ENCODE results near the gene SURF4.
"Not testable (repeated sequence)": the region's sequence is repeated elsewhere in the genome, so short reads cannot be mapped to it uniquely, and the experiment has no call there.

Gene SURF4

GRCh38 chr9:133396952-133397351 lies 21.1 kb upstream of the SURF4 start:
- 35 to 39% methylated on average over 14 of the region's 14 CpGs for WGBS, 2 experiments (ENCODE audit: insufficient coverage in 2 of 2)

DNA sequence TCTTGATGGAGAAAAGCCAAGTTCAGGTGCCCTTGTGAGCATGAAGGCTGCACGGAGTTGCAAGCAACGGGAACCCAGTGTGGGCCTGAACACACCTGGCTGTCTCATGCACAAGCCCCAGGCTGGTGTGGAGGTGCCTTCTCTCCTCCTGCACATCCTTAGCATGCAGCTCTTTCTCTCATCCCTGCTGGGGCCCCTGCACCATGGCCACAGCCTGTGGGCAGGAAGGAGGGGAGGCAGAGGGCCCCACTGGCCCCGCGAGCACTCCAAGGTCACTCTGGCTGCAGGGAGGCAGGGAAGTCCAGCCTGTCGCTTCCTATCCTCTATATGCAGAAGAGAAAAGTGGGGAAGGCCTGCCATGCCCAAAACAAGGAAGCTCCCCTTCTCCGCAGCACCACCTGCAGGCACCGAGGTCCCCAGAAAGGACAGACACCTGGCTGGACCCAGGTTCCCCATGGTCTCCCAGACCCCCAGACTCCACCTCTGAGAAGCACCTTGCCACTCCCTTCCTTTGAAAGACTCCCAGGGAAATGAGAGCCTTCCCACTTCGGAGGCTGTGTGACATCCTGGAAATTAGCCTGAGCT lies 18.9 kb upstream of the SURF4 start:
- Histone ChIP-seq H3K4me1 (ENCODE audit: control insufficient read depth, insufficient read depth, low read length, poor library complexity, severe bottlenecking) (no peaks in the 10 kb centered on the region), H3K27ac (ENCODE audit: low read depth, low read length, severe bottlenecking) (no peak overlapping the region), H3K36me3 (ENCODE audit: control insufficient read depth, insufficient read depth, low read length) (no peaks in the 10 kb centered on the region), H3K4me3 (ENCODE audit: extremely low read depth, insufficient read depth, low read length, poor library complexity, severe bottlenecking) (no peak overlapping the region), H3K9me3 (ENCODE audit: control insufficient read depth, low read length) (peaks cover 4% of the 10 kb centered on the region)
- WGBS, 2 experiments (ENCODE audit: insufficient coverage in 2 of 2), result 56 to 75% methylated on average over 6 to 7 of the region's 8 CpGs

More at GRCh38 chr9:133396952-133397351, 21.1 kb upstream of the SURF4 start:
- Histone ChIP-seq H3K4me3 (ENCODE audit: extremely low read depth, insufficient read depth, low read length, poor library complexity, severe bottlenecking) (no peak overlapping the region), H3K27ac (ENCODE audit: low read depth, low read length, severe bottlenecking) (no peak overlapping the region), H3K4me1 (ENCODE audit: control insufficient read depth, insufficient read depth, low read length, poor library complexity, severe bottlenecking) (no peaks in the 10 kb centered on the region), H3K9me3 (ENCODE audit: control insufficient read depth, low read length) (no peaks in the 10 kb centered on the region), H3K36me3 (ENCODE audit: control insufficient read depth, insufficient read depth, low read length) (no peaks in the 10 kb centered on the region)

DNA sequence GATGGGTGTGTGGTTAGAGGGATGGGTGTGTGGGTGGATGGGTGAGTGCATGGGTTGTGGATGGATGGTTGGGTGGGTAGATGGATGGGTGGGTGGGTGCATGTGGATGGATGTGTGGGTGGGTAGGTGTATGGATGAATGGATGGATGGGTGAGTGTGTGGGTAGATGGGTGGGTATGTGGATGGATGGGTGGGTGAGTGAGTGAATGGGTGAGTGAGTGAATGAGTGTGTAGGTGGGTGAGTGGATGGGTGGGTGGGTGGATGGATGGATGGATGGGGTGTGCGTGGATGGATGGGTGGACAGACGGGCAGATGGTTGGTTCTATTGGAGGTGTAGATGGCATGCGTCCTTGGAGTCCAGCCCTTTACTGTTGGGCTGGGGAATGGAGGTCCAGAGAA lies 17.5 kb upstream of the SURF4 start:
- peaks cover 4% of the 10 kb centered on the region for H3K9me3 ChIP-seq (ENCODE audit: control insufficient read depth, low read length)
- no peak overlapping the region for H3K4me3 ChIP-seq (ENCODE audit: extremely low read depth, insufficient read depth, low read length, poor library complexity, severe bottlenecking)
- H3K4me1 ChIP-seq (ENCODE audit: control insufficient read depth, insufficient read depth, low read length, poor library complexity, severe bottlenecking), result no peaks in the 10 kb centered on the region
- 83 to 92% methylated on average over 2 to 3 of the region's 3 CpGs for WGBS, 2 experiments (ENCODE audit: insufficient coverage in 2 of 2)
- H3K27ac ChIP-seq (ENCODE audit: low read depth, low read length, severe bottlenecking), result no peak overlapping the region
- no peaks in the 10 kb centered on the region for H3K36me3 ChIP-seq (ENCODE audit: control insufficient read depth, insufficient read depth, low read length)

GRCh38 chr9:133392308-133392707 lies 16.4 kb upstream of the SURF4 start:
- H3K4me3 ChIP-seq (ENCODE audit: extremely low read depth, insufficient read depth, low read length, poor library complexity, severe bottlenecking); H3K9me3 ChIP-seq (ENCODE audit: control insufficient read depth, low read length); H3K27ac ChIP-seq (ENCODE audit: low read depth, low read length, severe bottlenecking); H3K4me1 ChIP-seq (ENCODE audit: control insufficient read depth, insufficient read depth, low read length, poor library complexity, severe bottlenecking); H3K36me3 ChIP-seq (ENCODE audit: control insufficient read depth, insufficient read depth, low read length): not testable (repeated sequence)
- 92 to 94% methylated on average over 3 of the region's 3 CpGs for WGBS, 2 experiments (ENCODE audit: insufficient coverage in 2 of 2)

DNA sequence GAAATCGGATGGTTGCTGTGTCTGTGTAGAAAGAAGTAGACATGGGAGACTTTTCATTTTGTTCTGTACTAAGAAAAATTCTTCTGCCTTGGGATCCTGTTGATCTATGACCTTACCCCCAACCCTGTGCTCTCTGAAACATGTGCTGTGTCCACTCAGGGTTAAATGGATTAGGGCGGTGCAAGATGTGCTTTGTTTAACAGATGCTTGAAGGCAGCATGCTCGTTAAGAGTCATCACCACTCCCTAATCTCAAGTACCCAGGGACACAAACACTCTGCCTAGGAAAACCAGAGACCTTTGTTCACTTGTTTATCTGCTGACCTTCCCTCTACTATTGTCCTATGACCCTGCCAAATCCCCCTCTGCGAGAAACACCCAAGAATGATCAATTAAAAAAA lies 15.6 kb upstream of the SURF4 start:
- H3K9me3 ChIP-seq (ENCODE audit: control insufficient read depth, low read length); H3K4me3 ChIP-seq (ENCODE audit: extremely low read depth, insufficient read depth, low read length, poor library complexity, severe bottlenecking); H3K4me1 ChIP-seq (ENCODE audit: control insufficient read depth, insufficient read depth, low read length, poor library complexity, severe bottlenecking); H3K36me3 ChIP-seq (ENCODE audit: control insufficient read depth, insufficient read depth, low read length); H3K27ac ChIP-seq (ENCODE audit: low read depth, low read length, severe bottlenecking): not testable (repeated sequence)
- no CpG with 5 or more reads among the region's 4 CpGs for whole genome bisulfite sequencing, 2 experiments (ENCODE audit: insufficient coverage in 2 of 2)

DNA sequence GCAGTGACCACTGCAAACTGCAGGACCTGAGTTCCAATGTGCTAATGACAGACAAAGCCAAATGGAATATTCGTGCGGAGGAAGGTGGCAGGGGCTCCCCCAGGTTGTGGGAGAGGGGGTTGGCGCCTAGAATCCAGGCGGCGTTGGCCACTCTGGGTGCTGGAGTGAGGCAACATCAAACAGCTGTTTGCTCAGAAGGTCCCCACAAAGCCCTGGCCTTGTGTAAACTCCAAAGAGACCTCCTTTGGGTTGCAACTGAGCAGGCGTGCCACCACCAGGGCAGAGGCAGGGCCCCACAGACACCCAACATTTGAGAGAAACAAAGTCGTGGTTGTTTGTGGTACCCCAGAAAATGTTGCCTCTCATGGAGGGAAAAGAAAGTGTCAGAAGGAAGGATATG lies 14.9 kb upstream of the SURF4 start:
- Histone ChIP-seq H3K9me3 (ENCODE audit: control insufficient read depth, low read length) (peaks cover 4% of the 10 kb centered on the region), H3K27ac (ENCODE audit: low read depth, low read length, severe bottlenecking) (no peak overlapping the region), H3K4me1 (ENCODE audit: control insufficient read depth, insufficient read depth, low read length, poor library complexity, severe bottlenecking) (no peaks in the 10 kb centered on the region), H3K4me3 (ENCODE audit: extremely low read depth, insufficient read depth, low read length, poor library complexity, severe bottlenecking) (no peak overlapping the region), H3K36me3 (ENCODE audit: control insufficient read depth, insufficient read depth, low read length) (no peaks in the 10 kb centered on the region)
- WGBS, 2 experiments (ENCODE audit: insufficient coverage in 2 of 2), result 82 to 89% methylated on average over 6 to 7 of the region's 7 CpGs

- Histone ChIP-seq H3K4me1 (ENCODE audit: control insufficient read depth, insufficient read depth, low read length, poor library complexity, severe bottlenecking) (no peaks in the 10 kb centered on the region), H3K4me3 (ENCODE audit: extremely low read depth, insufficient read depth, low read length, poor library complexity, severe bottlenecking) (no peak overlapping the region), H3K9me3 (ENCODE audit: control insufficient read depth, low read length) (peaks cover 4% of the 10 kb centered on the region), H3K36me3 (ENCODE audit: control insufficient read depth, insufficient read depth, low read length) (no peaks in the 10 kb centered on the region), H3K27ac (ENCODE audit: low read depth, low read length, severe bottlenecking) (no peak overlapping the region)
- WGBS, 2 experiments (ENCODE audit: insufficient coverage in 2 of 2), result 91 to 92% methylated on average over 12 of the region's 13 CpGs
Observed at GRCh38 chr9:133389562-133389961, 13.7 kb upstream of the SURF4 start.

DNA sequence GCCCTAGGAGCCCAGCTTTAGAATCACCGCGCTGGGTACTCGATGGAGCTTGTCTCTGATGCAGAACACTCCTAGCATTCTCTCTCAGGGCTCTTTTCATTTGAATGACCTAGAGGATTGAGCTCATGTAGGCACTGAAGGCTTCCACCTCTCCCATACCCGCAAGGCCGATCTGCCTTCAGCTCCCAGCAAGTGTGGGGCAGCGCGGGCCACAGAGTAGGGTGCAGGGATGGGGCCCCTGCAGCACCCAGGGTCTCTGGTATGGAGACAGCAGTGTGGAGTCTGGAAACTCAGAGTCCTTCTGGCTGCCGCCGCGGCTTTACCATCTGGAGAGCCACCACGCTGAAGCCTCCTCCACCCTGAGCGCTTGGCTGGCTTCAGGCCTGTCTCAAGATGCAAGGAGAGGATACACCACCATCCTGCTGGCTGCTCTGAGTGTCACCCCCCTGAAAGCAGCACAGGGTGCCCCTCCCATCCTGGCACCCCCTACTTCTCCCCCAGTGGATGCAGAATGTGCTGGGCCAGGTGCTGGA lies 13.2 kb upstream of the SURF4 start:
- H3K27ac ChIP-seq (ENCODE audit: low read depth, low read length, severe bottlenecking), result no peak overlapping the region
- H3K36me3 ChIP-seq (ENCODE audit: control insufficient read depth, insufficient read depth, low read length), result no peaks in the 10 kb centered on the region
- H3K4me1 ChIP-seq (ENCODE audit: control insufficient read depth, insufficient read depth, low read length, poor library complexity, severe bottlenecking), result no peaks in the 10 kb centered on the region
- 86 to 88% methylated on average over 11 to 12 of the region's 12 CpGs for WGBS, 2 experiments (ENCODE audit: insufficient coverage in 2 of 2)
- H3K4me3 ChIP-seq (ENCODE audit: extremely low read depth, insufficient read depth, low read length, poor library complexity, severe bottlenecking), result no peak overlapping the region
- peaks cover 4% of the 10 kb centered on the region for H3K9me3 ChIP-seq (ENCODE audit: control insufficient read depth, low read length)

DNA sequence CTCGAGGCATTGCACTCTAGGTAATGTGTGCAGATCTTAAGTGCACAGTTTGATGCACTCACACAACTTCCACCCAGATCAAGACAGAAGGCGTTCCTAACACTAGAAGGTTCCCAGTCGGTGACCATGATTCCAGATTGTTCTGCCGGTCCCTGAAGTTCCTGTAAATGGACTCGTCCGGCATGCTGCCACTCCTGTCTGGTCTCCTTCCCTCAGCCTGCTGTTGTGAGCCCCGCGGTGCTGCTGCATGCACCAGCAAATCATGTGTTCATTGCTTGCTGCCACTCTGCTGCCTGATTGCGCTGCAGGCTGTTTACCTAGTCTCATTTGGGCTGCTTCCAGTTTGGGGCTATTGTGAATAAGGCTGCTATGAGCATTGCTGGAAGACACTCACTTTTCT lies 11.8 kb upstream of the SURF4 start:
- H3K36me3 ChIP-seq (ENCODE audit: control insufficient read depth, insufficient read depth, low read length), result no peaks in the 10 kb centered on the region
- H3K9me3 ChIP-seq (ENCODE audit: control insufficient read depth, low read length), result peaks cover 4% of the 10 kb centered on the region
- H3K4me1 ChIP-seq (ENCODE audit: control insufficient read depth, insufficient read depth, low read length, poor library complexity, severe bottlenecking), result no peaks in the 10 kb centered on the region
- WGBS, 2 experiments (ENCODE audit: insufficient coverage in 2 of 2), result 89 to 90% methylated on average over 8 to 9 of the region's 9 CpGs
- no peak overlapping the region for H3K4me3 ChIP-seq (ENCODE audit: extremely low read depth, insufficient read depth, low read length, poor library complexity, severe bottlenecking)
- no peak overlapping the region for H3K27ac ChIP-seq (ENCODE audit: low read depth, low read length, severe bottlenecking)

DNA sequence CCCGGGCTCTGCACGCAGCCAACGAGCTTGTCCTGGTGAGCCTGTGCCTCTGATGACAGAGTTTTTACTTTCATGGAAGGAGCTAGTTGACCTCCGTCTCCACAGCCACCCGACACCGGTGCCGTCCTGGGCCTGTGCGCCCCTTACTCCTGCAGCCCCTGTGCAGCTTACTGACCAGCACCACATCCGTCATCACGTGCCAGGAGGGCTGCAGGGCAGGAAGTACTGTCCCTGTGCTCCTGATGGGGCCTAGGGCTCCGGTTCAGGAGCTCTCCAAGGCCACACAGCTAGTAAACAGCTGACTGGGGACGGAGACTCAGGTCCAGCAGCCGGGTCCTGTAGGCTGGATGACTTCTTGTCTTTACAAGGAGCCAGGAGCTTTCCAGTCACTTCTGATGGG lies 10.5 kb upstream of the SURF4 start:
- Histone ChIP-seq H3K27ac (ENCODE audit: low read depth, low read length, severe bottlenecking) (no peak overlapping the region), H3K9me3 (ENCODE audit: control insufficient read depth, low read length) (peaks cover 4% of the 10 kb centered on the region), H3K36me3 (ENCODE audit: control insufficient read depth, insufficient read depth, low read length) (no peaks in the 10 kb centered on the region), H3K4me3 (ENCODE audit: extremely low read depth, insufficient read depth, low read length, poor library complexity, severe bottlenecking) (no peak overlapping the region), H3K4me1 (ENCODE audit: control insufficient read depth, insufficient read depth, low read length, poor library complexity, severe bottlenecking) (no peaks in the 10 kb centered on the region)
- 92 to 93% methylated on average over 6 to 13 of the region's 13 CpGs for WGBS, 2 experiments (ENCODE audit: insufficient coverage in 2 of 2)

DNA sequence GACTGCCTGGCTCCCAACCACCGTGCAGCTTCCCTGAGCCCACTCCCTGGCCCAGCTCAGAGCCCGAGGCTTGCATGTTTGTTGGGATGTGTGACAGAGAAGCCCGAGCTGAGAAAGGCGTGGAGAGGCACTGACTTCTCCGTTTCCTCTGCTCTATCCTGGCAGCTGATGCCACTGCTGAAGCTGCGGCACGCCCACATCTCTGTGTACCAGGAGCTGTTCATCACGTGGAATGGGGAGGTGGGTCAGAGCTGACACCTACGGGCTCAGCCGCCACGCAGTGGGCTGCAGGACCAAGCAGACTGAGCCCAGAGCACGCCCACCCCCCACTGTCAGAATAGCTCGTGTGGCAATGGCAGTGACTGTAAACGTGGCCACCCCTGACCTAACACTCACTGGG lies 9.6 kb upstream of the SURF4 start:
- no peak overlapping the region for H3K4me3 ChIP-seq (ENCODE audit: extremely low read depth, insufficient read depth, low read length, poor library complexity, severe bottlenecking)
- 80 to 88% methylated on average over 13 to 14 of the region's 14 CpGs for WGBS, 2 experiments (ENCODE audit: insufficient coverage in 2 of 2)
- peaks cover 2% of the 10 kb centered on the region for H3K9me3 ChIP-seq (ENCODE audit: control insufficient read depth, low read length)

More for the DNA sequence above, 9.6 kb upstream of the SURF4 start:
- Histone ChIP-seq H3K4me1 (ENCODE audit: control insufficient read depth, insufficient read depth, low read length, poor library complexity, severe bottlenecking) (no peaks in the 10 kb centered on the region), H3K27ac (ENCODE audit: low read depth, low read length, severe bottlenecking) (no peak overlapping the region), H3K36me3 (ENCODE audit: control insufficient read depth, insufficient read depth, low read length) (no peaks in the 10 kb centered on the region)

Data from mesodermal cell (in vitro differentiated cells).